ENCODE measurements around the gene KHSRP. TPM values are rescaled to one million over a fixed set of nuclear protein-coding genes. Genes with fewer than 3 reads are reported as not detected.

KHSRP gene
- total RNA-seq, 1 experiment from 2014 or later, result 671 TPM

DNA sequence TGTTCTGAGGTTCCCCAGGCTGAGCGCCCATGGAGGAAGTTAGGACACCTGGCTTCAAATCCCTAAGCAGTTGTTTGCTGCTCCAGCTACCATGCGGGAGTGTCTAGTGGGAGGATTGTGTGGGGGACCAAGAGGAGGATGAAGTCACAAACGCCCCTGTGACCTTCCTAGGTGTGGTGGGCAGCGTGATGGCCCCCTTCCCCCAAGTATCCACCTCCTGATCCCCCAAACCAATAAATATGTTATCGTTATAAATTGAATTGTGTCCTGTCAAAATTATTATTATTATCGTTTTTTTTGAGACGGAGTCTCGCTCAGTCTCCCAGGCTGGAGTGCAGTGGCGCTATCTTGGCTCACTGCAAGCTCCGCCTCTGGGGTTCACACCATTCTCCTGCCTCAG is 9.1 kb upstream of the KHSRP start, which contains the start of gene SLC25A41:
Gene SLC25A41 (minus strand): TSS at position 101 of the 400 bp plus-strand sequence. CDS start 70 bp downstream, at position 31.
- no peak within 1 kb of the TSS for H3K4me3 ChIP-seq (ENCODE audit: low read depth, low read length, poor library complexity, severe bottlenecking)
- H3K27me3 ChIP-seq (replicated peaks; ENCODE audit: insufficient read depth, low read depth, low read length, poor library complexity), result no peaks in the 10 kb centered on the region
- BruUV-seq (replicated peaks), result no TSS peak
- no peak within 1 kb of the TSS for H3K27ac ChIP-seq (ENCODE audit: low read depth, low read length, poor library complexity, severe bottlenecking)
- DNase-seq (ENCODE audit: low spot score), result no peak
- no peaks in the 10 kb centered on the region for H3K36me3 ChIP-seq (ENCODE audit: insufficient read depth, low read length, poor library complexity, severe bottlenecking)
- no peaks in the 10 kb centered on the region for H3K4me1 ChIP-seq (ENCODE audit: insufficient read depth, low read length, poor library complexity, severe bottlenecking)
- TF ChIP-seq, protein P1, sequence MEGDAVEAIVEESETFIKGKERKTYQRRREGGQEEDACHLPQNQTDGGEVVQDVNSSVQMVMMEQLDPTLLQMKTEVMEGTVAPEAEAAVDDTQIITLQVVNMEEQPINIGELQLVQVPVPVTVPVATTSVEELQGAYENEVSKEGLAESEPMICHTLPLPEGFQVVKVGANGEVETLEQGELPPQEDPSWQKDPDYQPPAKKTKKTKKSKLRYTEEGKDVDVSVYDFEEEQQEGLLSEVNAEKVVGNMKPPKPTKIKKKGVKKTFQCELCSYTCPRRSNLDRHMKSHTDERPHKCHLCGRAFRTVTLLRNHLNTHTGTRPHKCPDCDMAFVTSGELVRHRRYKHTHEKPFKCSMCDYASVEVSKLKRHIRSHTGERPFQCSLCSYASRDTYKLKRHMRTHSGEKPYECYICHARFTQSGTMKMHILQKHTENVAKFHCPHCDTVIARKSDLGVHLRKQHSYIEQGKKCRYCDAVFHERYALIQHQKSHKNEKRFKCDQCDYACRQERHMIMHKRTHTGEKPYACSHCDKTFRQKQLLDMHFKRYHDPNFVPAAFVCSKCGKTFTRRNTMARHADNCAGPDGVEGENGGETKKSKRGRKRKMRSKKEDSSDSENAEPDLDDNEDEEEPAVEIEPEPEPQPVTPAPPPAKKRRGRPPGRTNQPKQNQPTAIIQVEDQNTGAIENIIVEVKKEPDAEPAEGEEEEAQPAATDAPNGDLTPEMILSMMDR (conservative IDR thresholded peaks at IDR 0.05; ENCODE audit: low read depth, low read length), result no peak
- TF ChIP-seq EZH2 (IDR thresholded peaks at IDR 0.05; ENCODE audit: borderline replicate concordance, low read depth, low read length, poor library complexity, severe bottlenecking), result no peak
- POLR2A ChIA-PET (ENCODE audit: low non-redundant PET), result no interaction called here
- intact Hi-C loops (cut with micrococcal nuclease; ENCODE audit: unreplicated experiment), result no loop called here
- CTCF ChIA-PET, result no interaction called here
- no peaks in the 10 kb centered on the region for H3K9me3 ChIP-seq (ENCODE audit: low read depth, low read length, poor library complexity, severe bottlenecking)

DNA sequence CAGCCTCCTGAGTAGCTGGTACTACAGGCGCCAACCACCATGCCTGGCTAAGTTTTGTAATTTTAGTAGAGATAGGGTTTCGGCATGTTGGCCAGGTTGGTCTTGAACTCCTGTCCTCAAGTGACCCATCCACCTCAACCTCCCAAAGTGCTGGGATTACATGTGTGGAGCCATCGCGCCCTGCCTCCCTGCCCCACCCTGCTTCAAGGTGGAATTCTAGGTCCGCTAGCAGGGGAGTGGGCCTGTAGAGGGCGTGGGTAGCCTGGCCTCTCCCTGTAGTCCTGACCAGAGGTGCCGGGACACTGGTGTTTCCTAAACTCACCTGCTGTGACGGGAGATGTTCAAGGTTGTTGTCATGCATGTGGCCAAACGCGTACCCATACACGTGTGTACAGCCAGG is 8.6 kb upstream of the KHSRP start:
- no TSS peak for BruUV-seq (replicated peaks)

DNA sequence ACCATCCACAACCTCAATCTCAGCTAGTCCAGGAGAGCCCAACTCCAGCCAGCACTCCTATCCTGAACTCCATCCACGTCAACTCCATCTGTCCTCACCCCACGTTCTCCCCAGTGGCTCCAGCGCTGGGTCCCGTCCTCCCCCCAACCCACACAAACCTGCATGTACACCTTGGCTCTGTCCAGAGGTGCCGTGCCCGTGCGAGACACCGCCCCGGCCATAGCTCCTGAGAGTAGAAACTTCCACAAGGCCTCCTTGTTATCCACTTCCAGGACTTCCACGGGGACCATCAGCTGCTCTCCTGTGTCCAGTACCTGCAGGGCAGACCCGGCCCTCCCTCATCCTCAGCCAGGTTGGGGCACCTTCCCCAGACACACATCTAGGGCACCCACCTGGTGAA is 7.3 kb upstream of the KHSRP start:
- no peaks in the 10 kb centered on the region for H3K36me3 ChIP-seq (ENCODE audit: insufficient read depth, low read length, poor library complexity, severe bottlenecking)
- TF ChIP-seq, protein P1 (conservative IDR thresholded peaks at IDR 0.05; ENCODE audit: low read depth, low read length), result no peak
- no peak for TF ChIP-seq EZH2 (IDR thresholded peaks at IDR 0.05; ENCODE audit: borderline replicate concordance, low read depth, low read length, poor library complexity, severe bottlenecking)
- no peak overlapping the region for H3K4me3 ChIP-seq (ENCODE audit: low read depth, low read length, poor library complexity, severe bottlenecking)
- H3K9me3 ChIP-seq (ENCODE audit: low read depth, low read length, poor library complexity, severe bottlenecking), result no peaks in the 10 kb centered on the region
- no peak overlapping the region for H3K27ac ChIP-seq (ENCODE audit: low read depth, low read length, poor library complexity, severe bottlenecking)
- no TSS peak for BruUV-seq (replicated peaks)
- intact Hi-C loops (cut with micrococcal nuclease; ENCODE audit: unreplicated experiment), result no loop called here
- H3K27me3 ChIP-seq (replicated peaks; ENCODE audit: insufficient read depth, low read depth, low read length, poor library complexity), result no peaks in the 10 kb centered on the region
- ChIA-PET CTCF (no interaction called here), POLR2A (ENCODE audit: low non-redundant PET) (no interaction called here)
- no peak for DNase-seq (ENCODE audit: low spot score)
- H3K4me1 ChIP-seq (ENCODE audit: insufficient read depth, low read length, poor library complexity, severe bottlenecking), result no peaks in the 10 kb centered on the region

More for the DNA sequence above, 8.6 kb upstream of the KHSRP start:
- CTCF ChIA-PET, result no interaction called here
- no peak overlapping the region for H3K4me3 ChIP-seq (ENCODE audit: low read depth, low read length, poor library complexity, severe bottlenecking)
- H3K27me3 ChIP-seq (replicated peaks; ENCODE audit: insufficient read depth, low read depth, low read length, poor library complexity), result no peaks in the 10 kb centered on the region
- no peaks in the 10 kb centered on the region for H3K4me1 ChIP-seq (ENCODE audit: insufficient read depth, low read length, poor library complexity, severe bottlenecking)
- H3K36me3 ChIP-seq (ENCODE audit: insufficient read depth, low read length, poor library complexity, severe bottlenecking), result no peaks in the 10 kb centered on the region
- no peak for DNase-seq (ENCODE audit: low spot score)
- H3K9me3 ChIP-seq (ENCODE audit: low read depth, low read length, poor library complexity, severe bottlenecking), result no peaks in the 10 kb centered on the region
- intact Hi-C loops (cut with micrococcal nuclease; ENCODE audit: unreplicated experiment), result no loop called here
- no peak for TF ChIP-seq EZH2 (IDR thresholded peaks at IDR 0.05; ENCODE audit: borderline replicate concordance, low read depth, low read length, poor library complexity, severe bottlenecking)
- TF ChIP-seq, protein P1 (conservative IDR thresholded peaks at IDR 0.05; ENCODE audit: low read depth, low read length), result no peak
- POLR2A ChIA-PET (ENCODE audit: low non-redundant PET), result no interaction called here
- H3K27ac ChIP-seq (ENCODE audit: low read depth, low read length, poor library complexity, severe bottlenecking), result no peak overlapping the region

Measured in A673 (cell line).